H1 (cell line): ENCODE measurements around the gene BET1L. TPM values are rescaled to one million over a fixed set of nuclear protein-coding genes. Genes with fewer than 3 reads are reported as not detected.

Source experiments
- CTCF ChIA-PET: fragments of 300-600 bp; sonication (Branson Sonifier 250); formaldehyde crosslinking; loops from one replicate; lab custom pipeline; 2021; ENCODE audit not compliant: partially characterized antibody; lab: Charles Lee
- POLR2A ChIA-PET: fragments of 300-600 bp; sonication (Branson Sonifier 250); formaldehyde crosslinking; loops from one replicate; lab custom pipeline; 2021; ENCODE audit warnings: inconsistent platforms; ENCODE audit not compliant: partially characterized antibody; lab: Charles Lee
- DNase-seq, 2 experiments: peaks; one replicate each; pipeline versions ENCODE4 v3.0.0 to v3.0.0-alpha.2; 2010 to 2022; ENCODE audit warnings: low spot score in 2 of 2, low read depth in 1 of 2, mixed read lengths in 1 of 2
- FAIRE-seq: peaks from 2 replicates; lab custom pipeline; 2011; peaks lifted over from hg19 to GRCh38; lab: Jason Lieb, UNC
- H2AFZ ChIP-seq: 2 replicates; pipeline ENCODE4 v1.8.1; 2012; ENCODE audit warnings: low read length, inconsistent platforms
- H2AK5ac ChIP-seq: 2 replicates; pipeline ENCODE4 v1.6.1; 2013; ENCODE audit warnings: low read depth, low read length
- H2BK120ac ChIP-seq: replicated peaks from 2 replicates; pipeline ENCODE3; 2013; ENCODE audit warnings: low read depth, low read length, inconsistent platforms
- H2BK12ac ChIP-seq: 2 replicates; pipeline ENCODE4 v1.6.1; 2013; ENCODE audit warnings: low read depth, low read length
- H2BK15ac ChIP-seq: 2 replicates; pipeline ENCODE4 v1.6.1; 2013; ENCODE audit warnings: low read length
- H2BK20ac ChIP-seq: 2 replicates; pipeline ENCODE4 v1.6.1; 2013; ENCODE audit warnings: low read length
- H2BK5ac ChIP-seq: 2 replicates; pipeline ENCODE4 v1.6.1; 2013; ENCODE audit warnings: low read depth, low read length
- H3K14ac ChIP-seq: 2 replicates; pipeline ENCODE4 v1.6.1; 2013; ENCODE audit warnings: inconsistent platforms; ENCODE audit not compliant: insufficient read length
- H3K18ac ChIP-seq: 2 replicates; pipeline ENCODE4 v1.6.1; 2013; ENCODE audit warnings: low read length; ENCODE audit errors: extremely low read depth
- H3K23ac ChIP-seq: 2 replicates; pipeline ENCODE4 v1.6.1; 2013; ENCODE audit warnings: inconsistent platforms; ENCODE audit not compliant: insufficient read length
- H3K23me2 ChIP-seq: 2 replicates; pipeline ENCODE4 v1.6.1; 2013; ENCODE audit warnings: low read depth, low read length
- H3K27ac ChIP-seq: 2 replicates; pipeline ENCODE4 v1.6.1; 2011; ENCODE audit warnings: low read depth, low read length, inconsistent platforms
- H3K27me3 ChIP-seq, 4 experiments: replicated peaks in 1 of 4; 1 replicate in 1 of 4; 2 replicates in 3 of 4; pipeline versions ENCODE4 v1.6.1 to v1.8.1; 2011 to 2013; ENCODE audit warnings: low read length in 3 of 4, mild to moderate bottlenecking in 3 of 4, inconsistent platforms in 2 of 4, mixed read lengths in 2 of 4, moderate library complexity in 1 of 4; ENCODE audit not compliant: control insufficient read depth in 3 of 4, insufficient read depth in 3 of 4; ENCODE audit errors: extremely low read depth in 1 of 4
- H3K36me3 ChIP-seq, 4 experiments: 2 replicates each; pipeline versions ENCODE4 v1.6.1 to v1.8.1; 2011 to 2013; ENCODE audit warnings: mild to moderate bottlenecking in 4 of 4, low read length in 3 of 4, moderate library complexity in 2 of 4, control low read depth in 1 of 4, inconsistent platforms in 1 of 4; ENCODE audit not compliant: insufficient read depth in 4 of 4, control insufficient read depth in 2 of 4
- H3K4ac ChIP-seq: replicated peaks from 2 replicates; pipeline ENCODE3; 2013; ENCODE audit warnings: low read length, low read depth, mixed read lengths, inconsistent platforms; ENCODE audit not compliant: insufficient read length
- H3K4me1 ChIP-seq, 4 experiments: replicated peaks in 1 of 4; 1 replicate in 1 of 4; 2 replicates in 3 of 4; pipeline versions ENCODE4 v1.6.1 to v1.8.1; 2011 to 2013; ENCODE audit warnings: low read length in 3 of 4, inconsistent platforms in 2 of 4, mixed read lengths in 1 of 4; ENCODE audit not compliant: insufficient read depth in 4 of 4, control insufficient read depth in 3 of 4
- H3K4me2 ChIP-seq, 2 experiments: 2 replicates each; pipeline versions ENCODE4 v1.6.1 to v1.8.1; 2011 to 2013; ENCODE audit warnings: low read depth in 2 of 2, low read length in 2 of 2, control low read depth in 1 of 2, inconsistent platforms in 1 of 2, mild to moderate bottlenecking in 1 of 2; ENCODE audit not compliant: insufficient read depth in 1 of 2
- H3K4me3 ChIP-seq, 4 experiments: fragments of 200-600, 300-600 bp in 1 of 4; sonication (generic), shearing (Covaris generic), sonication (Bioruptor Twin) in 1 of 4; 2 replicates each; pipeline versions ENCODE4 v1.5.1 to v1.8.1; 2011 to 2016; ENCODE audit warnings: low read length in 4 of 4, low read depth in 3 of 4, control low read depth in 2 of 4, inconsistent platforms in 2 of 4, mild to moderate bottlenecking in 2 of 4, mixed read lengths in 1 of 4, moderate library complexity in 1 of 4; ENCODE audit not compliant: insufficient read depth in 2 of 4; ENCODE audit errors: extremely low read depth in 1 of 4
- H3K56ac ChIP-seq: replicated peaks from 2 replicates; pipeline ENCODE3; 2013; ENCODE audit warnings: low read depth, mild to moderate bottlenecking, mixed read lengths, low read length, inconsistent platforms; ENCODE audit not compliant: insufficient read length
- H3K79me1 ChIP-seq: 2 replicates; pipeline ENCODE4 v1.6.1; 2013; ENCODE audit warnings: low read depth, low read length, control low read depth
- H3K79me2 ChIP-seq, 2 experiments: 2 replicates each; pipeline versions ENCODE4 v1.6.1 to v1.8.1; 2012 to 2013; ENCODE audit warnings: low read length in 2 of 2, mild to moderate bottlenecking in 2 of 2, inconsistent platforms in 1 of 2; ENCODE audit not compliant: insufficient read depth in 2 of 2, control insufficient read depth in 1 of 2
- H3K9ac ChIP-seq, 4 experiments: replicated peaks in 1 of 4; 1 replicate in 1 of 4; 2 replicates in 3 of 4; pipeline versions ENCODE4 v1.6.1 to v1.8.1; 2011 to 2013; ENCODE audit warnings: low read depth in 3 of 4, low read length in 3 of 4, control low read depth in 2 of 4, mild to moderate bottlenecking in 2 of 4, moderate library complexity in 2 of 4, inconsistent platforms in 1 of 4; ENCODE audit errors: extremely low read depth in 1 of 4
- H3K9me3 ChIP-seq, 2 experiments: 2 replicates each; pipeline versions ENCODE4 v1.6.1 to v1.8.1; 2012 to 2013; ENCODE audit warnings: mild to moderate bottlenecking in 2 of 2, moderate library complexity in 2 of 2, control low read depth in 1 of 2, inconsistent platforms in 1 of 2, low read depth in 1 of 2, low read length in 1 of 2, mixed read lengths in 1 of 2; ENCODE audit not compliant: insufficient read depth in 2 of 2
- H4K20me1 ChIP-seq, 2 experiments: replicated peaks in 1 of 2; 2 replicates each; pipeline versions ENCODE3 to v1.8.1; 2011 to 2013; ENCODE audit warnings: inconsistent platforms in 2 of 2, low read length in 2 of 2, mild to moderate bottlenecking in 1 of 2; ENCODE audit not compliant: insufficient read depth in 2 of 2, control insufficient read depth in 1 of 2
- H4K5ac ChIP-seq: 2 replicates; pipeline ENCODE4 v1.6.1; 2013; ENCODE audit warnings: low read length, low read depth, mixed read lengths, inconsistent platforms; ENCODE audit not compliant: insufficient read length
- H4K8ac ChIP-seq: 2 replicates; pipeline ENCODE4 v1.8.0; 2013; ENCODE audit warnings: mild to moderate bottlenecking, moderate library complexity, low read length, inconsistent platforms; ENCODE audit not compliant: insufficient read depth; ENCODE audit errors: extremely low read depth
- H4K91ac ChIP-seq: replicated peaks from 2 replicates; pipeline ENCODE3; 2013; ENCODE audit warnings: low read length, mixed read lengths, inconsistent platforms; ENCODE audit not compliant: insufficient read length
- CREB1 ChIP-seq: IDR thresholded peaks from 2 replicates; pipeline ENCODE4 v1.6.1; 2012; ENCODE audit warnings: inconsistent platforms
- EGR1 ChIP-seq: IDR thresholded peaks from 2 replicates; pipeline ENCODE4 v1.6.1; 2011; ENCODE audit warnings: low read depth, low read length, borderline replicate concordance
- FOSL1 ChIP-seq: IDR thresholded peaks from 2 replicates; pipeline ENCODE4 v1.6.1; 2011; ENCODE audit warnings: mild to moderate bottlenecking, low read depth, low read length, moderate library complexity; ENCODE audit not compliant: insufficient read depth
- PHF8 ChIP-seq: fragments of 200-600 bp; sonication (generic); conservative IDR thresholded peaks from 2 replicates; pipeline ENCODE4 v1.7.1; 2012; ENCODE audit warnings: low read depth, mild to moderate bottlenecking, inconsistent platforms, low read length, moderate library complexity
- SAP30 ChIP-seq: fragments of 300-600 bp; sonication (generic); IDR thresholded peaks from 2 replicates; pipeline ENCODE4 v1.7.1; 2012; ENCODE audit warnings: low read length, moderate library complexity, mild to moderate bottlenecking, inconsistent platforms; ENCODE audit not compliant: insufficient read depth, insufficient replicate concordance
- SIN3A ChIP-seq, 2 experiments: IDR thresholded peaks in 1 of 2; conservative IDR thresholded peaks in 1 of 2; 2 replicates each; pipeline ENCODE4 v1.6.1; 2011 to 2012; ENCODE audit warnings: low read length in 2 of 2, improper control_type of control experiment in 1 of 2, low read depth in 1 of 2, mild to moderate bottlenecking in 1 of 2
- TAF1 ChIP-seq: IDR thresholded peaks from 2 replicates; pipeline ENCODE4 v1.6.1; 2011; ENCODE audit warnings: mild to moderate bottlenecking, low read depth, low read length
- TAF7 ChIP-seq: optimal IDR thresholded peaks from 2 replicates; pipeline ENCODE3; 2011; ENCODE audit warnings: low read depth, mild to moderate bottlenecking, inconsistent platforms, low read length, moderate library complexity, borderline replicate concordance
- WGBS, 2 experiments: shearing (Covaris generic) in 1 of 2; methylation state at CpG; one replicate each; pipeline versions ENCODE4 v1.1.6 to v1.1.7; 2013 to 2015; ENCODE audit warnings: low lambda C conversion rate in 2 of 2, mixed read lengths in 2 of 2, inconsistent platforms in 1 of 2, low coverage in 1 of 2, missing lambda C conversion rate in 1 of 2; ENCODE audit not compliant: insufficient replicate concordance in 2 of 2, insufficient coverage in 1 of 2, insufficient read length in 1 of 2; ENCODE audit errors: extremely low coverage in 1 of 2, missing lambda C conversion rate in 1 of 2; 5-methylcytosine and 5-hydroxymethylcytosine counted together
- polyA plus RNA-seq, 7 experiments: library from polyadenylated mRNA; depleted of rRNA in 3 of 7; stranded (reverse) in 5 of 7; unstranded in 2 of 7; fragments of >200 nt in 5 of 7; fragments of 200-250 nt in 2 of 7; gene quantifications; 1 replicate in 5 of 7; 2 replicates in 1 of 7; 4 replicates in 1 of 7; pipeline versions ENCODE4 v1.2.1 to v1.2.3, GENCODE V29; 2011 to 2013; ENCODE audit warnings: missing spikeins in 2 of 7, mixed read lengths in 2 of 7
- total RNA-seq: library from RNA; stranded (reverse); fragmentation: NEBNext Ultra II Directional; extraction: Animal tissue kit (Norgen Biotek cat#: 25700); gene quantifications from 2 replicates; pipeline ENCODE4 v1.2.1, GENCODE V29; 2021
- TF ChIP-seq, protein P1 (sequence below): IDR thresholded peaks from 2 replicates; pipeline ENCODE4 v1.6.1; 2011; ENCODE audit warnings: low read length, improper control_type of control experiment

Gene BET1L
- total and polyA plus RNA-seq, 2 of the 8 experiments (the other 6 are each of a cell fraction or from before 2014, with no cell fraction given), result 40.2 to 61.9 TPM

DNA sequence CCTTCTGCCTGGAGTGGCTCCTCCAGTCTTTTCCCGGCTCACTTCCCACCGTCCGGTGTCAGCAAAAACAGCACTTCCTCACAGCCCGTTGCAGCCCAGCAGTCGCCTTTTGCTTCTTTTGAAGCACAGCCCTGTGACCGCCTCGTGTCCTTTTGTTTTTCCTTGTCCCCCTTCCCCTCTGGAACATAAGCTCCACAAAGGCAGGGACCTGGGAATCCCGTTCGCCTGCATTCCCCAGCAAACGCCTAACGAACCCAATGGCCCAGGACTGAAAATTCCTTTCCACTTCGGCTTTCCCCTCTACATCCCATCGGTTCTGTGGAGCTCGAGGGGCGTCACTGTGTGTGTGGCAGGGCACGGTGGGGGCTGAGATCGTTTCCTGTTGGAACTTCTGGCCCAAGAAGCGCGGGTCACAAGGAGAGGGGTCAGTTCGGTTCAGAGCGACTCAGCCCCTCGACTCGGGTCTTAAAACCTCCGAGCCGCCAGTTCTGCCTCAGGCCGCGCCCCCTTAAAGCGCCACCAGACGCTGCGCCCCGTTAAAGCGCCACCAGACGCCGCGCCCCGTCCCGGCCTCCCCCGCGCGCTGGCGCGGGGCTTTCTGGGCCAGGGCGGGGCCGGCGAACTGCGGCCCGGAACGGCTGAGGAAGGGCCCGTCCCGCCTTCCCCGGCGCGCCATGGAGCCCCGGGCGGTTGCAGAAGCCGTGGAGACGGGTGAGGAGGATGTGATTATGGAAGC is 1.1 kb upstream of the BET1L start:
- H2AFZ ChIP-seq, result no peak overlapping the region
- TF ChIP-seq PHF8, result peak; percentile 74; the same call in 1 of the 2 replicates
- TF ChIP-seq TAF1, result peak; percentile 62
- TF ChIP-seq, protein P1, sequence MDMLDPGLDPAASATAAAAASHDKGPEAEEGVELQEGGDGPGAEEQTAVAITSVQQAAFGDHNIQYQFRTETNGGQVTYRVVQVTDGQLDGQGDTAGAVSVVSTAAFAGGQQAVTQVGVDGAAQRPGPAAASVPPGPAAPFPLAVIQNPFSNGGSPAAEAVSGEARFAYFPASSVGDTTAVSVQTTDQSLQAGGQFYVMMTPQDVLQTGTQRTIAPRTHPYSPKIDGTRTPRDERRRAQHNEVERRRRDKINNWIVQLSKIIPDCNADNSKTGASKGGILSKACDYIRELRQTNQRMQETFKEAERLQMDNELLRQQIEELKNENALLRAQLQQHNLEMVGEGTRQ, result no peak
- TF ChIP-seq SIN3A (conservative IDR thresholded peaks at IDR 0.05 in 1 of 2, IDR thresholded peaks at IDR 0.05 in 1 of 2; ENCODE audit: low read depth in 1 of 2, low read length in 2 of 2), result 0 out of 4 replicates have a peak, but pooled peaks have one; percentile 17 to 47
- TF ChIP-seq CREB1, result peak; percentile 41; the same call in 1 of the 2 replicates
- TF ChIP-seq SAP30, result peak; percentile 90
- peak; percentile 28 for TF ChIP-seq TAF7
- peak; percentile 61; the same call in 1 of the 2 replicates for TF ChIP-seq EGR1
- TF ChIP-seq FOSL1, result no peak

More for the DNA sequence above, 1.1 kb upstream of the BET1L start:
- no peak overlapping the region for H2BK15ac ChIP-seq
- H3K23ac ChIP-seq, result no peak overlapping the region
- peaks cover 0 to 23% (median 9%) of the 10 kb centered on the region in 4 experiments; a peak in 5 of 7 replicates for H3K4me1 ChIP-seq
- DNase-seq (peak; percentile 29 to 80), FAIRE-seq (no peak)
- H2BK120ac ChIP-seq, result no peak overlapping the region
- H3K23me2 ChIP-seq, result peaks cover 22% of the 10 kb centered on the region
- no peaks in the 10 kb centered on the region for H3K27me3 ChIP-seq
- H4K91ac ChIP-seq, result peak overlapping the region; percentile 48
- peak overlapping the region; percentile 84 for H4K5ac ChIP-seq
- peak overlapping the region; percentile 47 for H2BK5ac ChIP-seq
- peak overlapping the region; percentile 85 to 89 (median 87) for H3K4me3 ChIP-seq
- POLR2A ChIA-PET, result interaction anchor here (0.6 to 2.3 kb wide), 10 partner anchors 8 to 298 kb away, joined by 3 to 11 read pairs (median 4); partner anchors contain the start of gene RNH1
- peaks cover 0 to 31% of the 10 kb centered on the region in 2 experiments; a peak in 3 of 4 replicates for H3K79me2 ChIP-seq
- peak overlapping the region; percentile 41; the same call in 1 of the 2 replicates for H2AK5ac ChIP-seq
- H3K14ac ChIP-seq, result no peak overlapping the region
- no peak overlapping the region for H2BK12ac ChIP-seq
- peak overlapping the region; percentile 51 to 76 (median 73) for H3K9ac ChIP-seq
- H3K4me2 ChIP-seq, result peak overlapping the region; percentile 97 to 100
- H2BK20ac ChIP-seq, result no peak overlapping the region
- H3K56ac ChIP-seq, result no peak overlapping the region
- peak overlapping the region; percentile 68; the same call in 1 of the 2 replicates for H3K18ac ChIP-seq
- peak overlapping the region; percentile 78; the same call in 1 of the 2 replicates for H4K8ac ChIP-seq
- CTCF ChIA-PET, result interaction anchor here (0.8 to 1.3 kb wide), 5 partner anchors 10 to 161 kb away, joined by 3 to 4 read pairs (median 3); partner anchors contain the start of gene B4GALNT4
- peaks cover 0 to 31% of the 10 kb centered on the region in 2 experiments for H4K20me1 ChIP-seq
- 2% methylated on average over 57 of the region's 57 CpGs; no CpG with 5 or more reads in 1 of the 2 experiments for WGBS, 2 experiments
- peak overlapping the region; percentile 74 for H3K27ac ChIP-seq
- H3K9me3 ChIP-seq, result no peaks in the 10 kb centered on the region
- H3K36me3 ChIP-seq, result peaks cover 26 to 48% (median 36%) of the 10 kb centered on the region in 4 experiments
- no peak overlapping the region for H3K4ac ChIP-seq
- H3K79me1 ChIP-seq, result peaks cover 11% of the 10 kb centered on the region
